Activated B cell treated with CpG ODN at 0.5 μM for 24 hours (primary cell): Measurements from ENCODE around the gene SLC35B1. TPM values are rescaled to one million over a fixed set of nuclear protein-coding genes. Genes with fewer than 3 reads are reported as not detected.
"Not testable (repeated sequence)": the region's sequence is repeated elsewhere in the genome, so short reads cannot be mapped to it uniquely, and the experiment has no call there.

Source experiments
- ATAC-seq: fragments of 200-7000 bp; cut with Tn5 transposase; one replicate; pipeline ENCODE4 v1.10.0; 2021; ENCODE audit warnings: low read depth, mild to moderate bottlenecking, moderate library complexity
- CTCF ChIA-PET: fragments of 350-600 bp; sonication (Branson Sonifier 250); formaldehyde crosslinking; loops from one replicate; lab custom pipeline; 2021; ENCODE audit warnings: antibody characterized with exemption; lab: Charles Lee
- POLR2A ChIA-PET: fragments of 350-600 bp; sonication (Branson Sonifier 250); formaldehyde crosslinking; loops from one replicate; lab custom pipeline; 2021; ENCODE audit warnings: antibody characterized with exemption; lab: Charles Lee
- DNase-seq: peaks from one replicate; pipeline ENCODE4 v3.0.0; 2022
- H3K27ac Mint-ChIP-seq: one replicate; pipeline ENCODE4 v1.8.0; 2020; ENCODE audit warnings: mixed read lengths
- H3K27me3 Mint-ChIP-seq: one replicate; pipeline ENCODE4 v1.8.0; 2021; ENCODE audit warnings: mixed read lengths
- H3K36me3 Mint-ChIP-seq: one replicate; pipeline ENCODE4 v1.8.0; 2021; ENCODE audit warnings: low read depth, mixed read lengths
- H3K4me1 Mint-ChIP-seq: one replicate; pipeline ENCODE4 v1.8.0; 2021; ENCODE audit warnings: mixed read lengths
- H3K4me3 Mint-ChIP-seq: one replicate; pipeline ENCODE4 v1.8.0; 2020; ENCODE audit warnings: mild to moderate bottlenecking, mixed read lengths
- H3K9me3 Mint-ChIP-seq: one replicate; pipeline ENCODE4 v1.8.0; 2020; ENCODE audit warnings: mixed read lengths
- CTCF ChIP-seq: fragments of 200-600 bp; IDR thresholded peaks from one replicate; pipeline ENCODE4 v1.8.0; 2022; ENCODE audit warnings: antibody characterized with exemption, mild to moderate bottlenecking
- intact Hi-C: fragments of 100-400 bp; cut with micrococcal nuclease; formaldehyde crosslinking; loops from one replicate; pipeline ENCODE4 v1.15.1; 2024
- total RNA-seq: library from RNA; stranded (reverse); gene quantifications from 2 replicates; pipeline ENCODE4 v1.2.3, GENCODE V29; 2022

The SLC35B1 gene
- total RNA-seq, 1 donor from 2014 or later = 53.8 TPM

GRCh38 chr17:49729069-49729468, 21.3 kb upstream of the SLC35B1 start:
- no peak for TF ChIP-seq CTCF
- Mint-ChIP-seq H3K4me1 (peaks cover 52% of the 10 kb centered on the region), H3K4me3 (no peak overlapping the region), H3K27me3 (no peaks in the 10 kb centered on the region), H3K9me3 (no peaks in the 10 kb centered on the region), H3K27ac (no peak overlapping the region), H3K36me3 (peaks cover 73% of the 10 kb centered on the region)
- ATAC-seq (no peak), DNase-seq (no peak)
- intact Hi-C loops = loop anchor here (5.0 kb wide), 1 partner anchor 33 kb away; the partner anchor contains the start of gene FAM117A
- ChIA-PET CTCF (interaction anchor here (1.8 kb wide), 1 partner anchor 158 kb away, joined by 4 read pairs; no protein-coding TSS in a partner anchor), POLR2A (interaction anchor here (0.7 to 1.2 kb wide), 2 partner anchors 19 to 49 kb away, joined by 3 to 11 read pairs; no protein-coding TSS in a partner anchor)

- no peak for TF ChIP-seq CTCF
- POLR2A ChIA-PET = no interaction called here
- no peak overlapping the region for H3K4me3 Mint-ChIP-seq
- peaks cover 79% of the 10 kb centered on the region for H3K36me3 Mint-ChIP-seq
- H3K27ac Mint-ChIP-seq = peak overlapping the region; percentile 10
- intact Hi-C loops = loop anchor here (5.0 kb wide), 1 partner anchor 34 kb away; the partner anchor contains the start of gene FAM117A
- peaks cover 58% of the 10 kb centered on the region for H3K4me1 Mint-ChIP-seq
- no peak for ATAC-seq
- no peaks in the 10 kb centered on the region for H3K27me3 Mint-ChIP-seq
- no peaks in the 10 kb centered on the region for H3K9me3 Mint-ChIP-seq
- DNase-seq = no peak
- CTCF ChIA-PET = interaction anchor here (1.8 kb wide), 1 partner anchor 158 kb away, joined by 4 read pairs; no protein-coding TSS in a partner anchor
These were observed 20.7 kb upstream of the SLC35B1 start for GRCh38 chr17:49728425-49728824.

- ATAC-seq (no peak), DNase-seq (no peak)
- Mint-ChIP-seq H3K27ac (no peak overlapping the region), H3K4me1 (peaks cover 50% of the 10 kb centered on the region), H3K27me3 (no peaks in the 10 kb centered on the region), H3K9me3 (no peaks in the 10 kb centered on the region), H3K36me3 (peaks cover 77% of the 10 kb centered on the region), H3K4me3 (no peak overlapping the region)
- no peak for TF ChIP-seq CTCF
- POLR2A ChIA-PET = no interaction called here
- CTCF ChIA-PET = no interaction called here
- intact Hi-C loops = loop anchor here (5.0 kb wide), 1 partner anchor 35 kb away; the partner anchor contains the start of gene FAM117A
These were observed 19.6 kb upstream of the SLC35B1 start for GRCh38 chr17:49727380-49727779.

GRCh38 chr17:49725452-49726130, 17.8 kb upstream of the SLC35B1 start:
- ATAC-seq (no peak), DNase-seq (no peak)
- no peak overlapping the region for H3K4me3 Mint-ChIP-seq
- POLR2A ChIA-PET = interaction anchor here (0.7 kb wide), 1 partner anchor 60 kb away, joined by 3 read pairs; no protein-coding TSS in a partner anchor
- no peak overlapping the region for H3K27ac Mint-ChIP-seq
- CTCF ChIA-PET = no interaction called here
- no peaks in the 10 kb centered on the region for H3K9me3 Mint-ChIP-seq
- H3K36me3 Mint-ChIP-seq = peaks cover 80% of the 10 kb centered on the region
- peaks cover 40% of the 10 kb centered on the region for H3K4me1 Mint-ChIP-seq
- intact Hi-C loops = loop anchor here (5.0 kb wide), 1 partner anchor 37 kb away; the partner anchor contains the start of gene FAM117A
- TF ChIP-seq CTCF = no peak
- H3K27me3 Mint-ChIP-seq = no peaks in the 10 kb centered on the region

- H3K4me3 Mint-ChIP-seq, H3K27ac Mint-ChIP-seq, H3K9me3 Mint-ChIP-seq, CTCF ChIA-PET, H3K27me3 Mint-ChIP-seq, intact Hi-C loops, DNase-seq, ATAC-seq: not testable (repeated sequence)
- H3K36me3 Mint-ChIP-seq = peaks cover 82% of the 10 kb centered on the region
- H3K4me1 Mint-ChIP-seq = peaks cover 35% of the 10 kb centered on the region
- POLR2A ChIA-PET = interaction anchor here (0.7 kb wide), 2 partner anchors 60 to 1136 kb away, joined by 3 to 4 read pairs; no protein-coding TSS in a partner anchor
These were observed 16.8 kb upstream of the SLC35B1 start for GRCh38 chr17:49724552-49724951.
